M059J (cell line): ENCODE measurements around the gene ATP6V0B. TPM values are rescaled to one million over a fixed set of nuclear protein-coding genes. Genes with fewer than 3 reads are reported as not detected.

Source experiments
- total RNA-seq: library from RNA; depleted of rRNA; stranded (reverse); fragments of >200 nt; shearing (Covaris generic); gene quantifications from 2 replicates; pipeline ENCODE4 v1.2.3, GENCODE V29; 2014; rRNA removed

The ATP6V0B gene
- total RNA-seq, 1 experiment from 2014 or later, result 249 TPM

Other genes starting within 250 kb of the ATP6V0B start
- 4.0 and 4.4 TPM in 2 replicates for gene ARTN, start 41.2 kb upstream of the ATP6V0B start, total RNA-seq
- 15.3 and 26.5 TPM in 2 replicates for gene IPO13, start 28.0 kb upstream of the ATP6V0B start, total RNA-seq
- 28.1 and 33.9 TPM in 2 replicates for gene DPH2, start 5.0 kb upstream of the ATP6V0B start, total RNA-seq
- gene B4GALT2, start 4.2 kb downstream of the ATP6V0B start, total RNA-seq, result 99.4 and 111 TPM in 2 replicates
- gene CCDC24, start 16.6 kb downstream of the ATP6V0B start, total RNA-seq, result 10.6 and 11.1 TPM in 2 replicates
- 2.1 and 5.1 TPM in 2 replicates for gene SLC6A9, start 56.5 kb downstream of the ATP6V0B start, total RNA-seq
- gene KLF17, start 143.9 kb downstream of the ATP6V0B start, total RNA-seq, result 0.37 and 0.64 TPM in 2 replicates
- not detected in 2 replicates for gene KLF18, start 166.7 kb downstream of the ATP6V0B start, total RNA-seq
- 13.7 and 29.3 TPM in 2 replicates for gene DMAP1, start 238.5 kb downstream of the ATP6V0B start, total RNA-seq